GM21619 (cell line): ENCODE measurements around the gene NFRKB.

ENCODE experiments used
- ATAC-seq: cut with Tn5 transposase; IDR thresholded peaks from one replicate; pipeline ENCODE4 v1.9.1; 2021; ENCODE audit not compliant: unreplicated experiment

The NFRKB gene

GRCh38 chr11:129846508-129847335 lies 48.7 kb downstream of the NFRKB start:
- ATAC-seq: no peak
